ENCODE data around the gene MSANTD7.
"Not testable (repeated sequence)": the region's sequence is repeated elsewhere in the genome, so short reads cannot be mapped to it uniquely, and the experiment has no call there.

Gene MSANTD7

GRCh38 chr10:14837757-14838581 is at the start of gene MSANTD7, which contains the start of the genes CDNF and HSPA14:
Gene MSANTD7 (plus strand): TSS chr10:14838306. CDS start chr10:14842285, 3,979 bp downstream.
Gene CDNF (minus strand): TSS chr10:14838037. CDS start chr10:14837946, 91 bp downstream.
Gene HSPA14 (plus strand): TSS chr10:14838306. CDS start chr10:14838403, 97 bp downstream.
- peak; percentile 99 for DNase-seq (ENCODE audit: low read depth)

DNA sequence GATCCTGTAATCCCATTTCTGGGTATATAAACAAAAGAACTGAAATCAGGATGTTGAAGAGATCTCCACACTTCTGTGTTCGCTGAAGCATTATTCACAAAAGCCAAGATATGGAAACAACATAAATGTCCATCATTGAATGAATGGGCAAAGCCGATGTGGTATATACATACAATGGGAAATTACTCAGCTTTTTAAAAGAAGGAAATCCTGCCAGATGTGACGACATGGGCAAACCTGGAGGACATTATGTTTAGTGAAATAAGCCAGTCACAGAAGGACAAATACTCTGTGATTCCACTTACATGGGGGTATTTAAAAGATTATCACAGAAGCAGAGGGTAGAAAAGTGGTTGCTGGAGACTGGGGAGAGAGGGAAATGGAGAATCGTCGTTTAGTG is 39.5 kb upstream of the MSANTD7 start:
- DNase-seq (ENCODE audit: low read depth) = no peak

- no peak for DNase-seq (ENCODE audit: low read depth)
Observed at GRCh38 chr10:14800397-14800796, 37.7 kb upstream of the MSANTD7 start.

DNA sequence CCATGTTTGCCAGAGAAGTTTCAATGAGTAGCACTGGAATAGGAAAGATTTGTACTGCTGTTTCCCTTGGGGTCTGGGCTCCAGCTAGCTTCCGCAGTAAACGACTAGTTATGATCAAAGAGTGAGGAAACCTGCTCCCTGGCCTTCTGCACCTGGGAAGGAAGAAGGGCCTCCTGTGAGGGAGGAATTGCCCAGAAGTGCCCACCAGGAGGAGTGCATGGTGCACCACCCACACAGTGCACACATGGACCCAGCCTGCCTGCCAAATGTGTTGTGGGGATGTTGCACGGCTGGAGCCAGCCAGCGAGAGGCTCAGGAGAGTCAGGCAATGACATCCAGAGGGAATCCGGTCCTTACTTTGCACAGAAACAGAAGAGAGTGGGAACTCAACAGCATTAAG is 36.4 kb upstream of the MSANTD7 start:
- DNase-seq (ENCODE audit: low read depth) = no peak

- DNase-seq (ENCODE audit: low read depth) = no peak
Observed at GRCh38 chr10:14803827-14804226, 34.3 kb upstream of the MSANTD7 start.

DNA sequence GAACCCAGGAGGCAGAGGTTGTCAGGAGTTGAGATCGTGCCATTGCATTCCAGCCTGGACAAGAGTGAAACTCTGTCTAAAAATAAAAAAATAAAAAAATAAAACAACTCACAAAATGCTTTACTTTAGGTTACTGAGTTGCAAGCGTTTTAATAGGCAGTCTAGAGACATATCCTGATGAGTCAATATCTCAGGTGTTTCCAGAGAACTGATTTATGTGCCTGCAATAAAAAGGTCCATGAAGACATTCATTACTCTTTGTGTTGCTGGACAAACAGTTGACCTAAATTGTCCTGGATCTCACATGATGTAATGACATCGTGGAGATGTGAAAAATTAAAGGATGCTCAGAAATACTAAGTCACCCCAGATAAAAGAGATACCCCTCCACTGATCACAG is 31.8 kb upstream of the MSANTD7 start:
- DNase-seq (ENCODE audit: low read depth) = no peak

- no peak for DNase-seq (ENCODE audit: low read depth)
Observed at GRCh38 chr10:14810969-14811953, 26.8 kb upstream of the MSANTD7 start.

DNA sequence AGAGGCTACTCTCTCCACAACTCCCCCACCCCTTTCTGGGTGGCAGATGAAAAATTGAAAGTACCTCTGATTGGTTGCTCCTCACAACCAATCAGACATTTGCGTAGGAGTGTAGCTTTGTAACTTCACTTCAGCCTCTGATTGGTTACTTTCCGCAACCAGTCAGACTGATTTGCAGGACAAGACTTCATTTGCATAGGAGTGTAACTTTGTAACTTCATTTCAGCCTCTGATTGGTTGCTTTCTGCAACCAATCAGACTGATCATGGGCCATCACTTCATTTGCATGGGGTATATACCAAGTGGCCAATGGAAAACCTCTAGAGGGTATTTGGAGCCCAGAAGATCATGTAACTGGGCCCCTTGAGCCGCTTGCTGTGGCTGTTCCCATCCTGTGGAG is 25.8 kb upstream of the MSANTD7 start:
- DNase-seq (ENCODE audit: low read depth) = no peak

DNA sequence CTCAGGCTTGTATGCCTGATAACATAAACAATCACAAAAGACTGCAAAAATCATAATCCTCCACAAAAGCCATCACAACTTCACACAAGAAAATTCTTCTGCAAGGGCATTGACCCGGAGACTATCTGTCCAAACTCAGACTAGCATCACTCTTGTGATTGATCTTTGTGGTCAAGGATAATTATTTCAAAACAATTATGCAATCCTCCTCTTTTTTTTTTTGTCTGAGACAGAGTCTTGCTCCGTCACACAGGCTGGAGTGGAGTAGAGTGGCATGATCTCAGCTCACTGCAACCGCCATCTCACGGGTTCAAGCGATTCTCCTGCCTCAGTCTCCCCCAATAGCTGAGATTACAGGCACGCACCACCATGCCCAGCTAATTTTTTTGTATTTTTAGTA is 22.4 kb upstream of the MSANTD7 start:
- no peak for DNase-seq (ENCODE audit: low read depth)

GRCh38 chr10:14816717-14817116 is 21.4 kb upstream of the MSANTD7 start:
- DNase-seq (ENCODE audit: low read depth) = not testable (repeated sequence)

- DNase-seq (ENCODE audit: low read depth) = no peak
Observed at GRCh38 chr10:14820010-14820774, 17.9 kb upstream of the MSANTD7 start.

DNA sequence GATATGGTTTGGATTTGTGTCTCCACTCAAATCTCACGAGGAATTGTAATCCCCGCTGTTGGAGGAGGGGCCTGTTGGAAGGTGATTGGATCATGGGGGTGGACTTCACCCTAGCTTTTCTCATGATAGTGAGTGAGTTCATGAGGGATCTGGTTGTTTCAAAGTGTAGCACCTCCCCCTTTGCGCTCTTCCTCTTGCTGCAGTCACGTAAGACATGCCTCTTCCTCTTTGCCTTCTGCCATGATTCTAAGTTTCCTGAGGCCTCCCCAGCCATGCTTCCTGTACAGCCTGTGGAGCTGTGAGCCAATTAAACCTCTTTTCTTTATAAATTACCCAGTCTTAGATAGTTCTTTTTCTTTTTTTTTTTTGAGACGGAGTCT is 17.3 kb upstream of the MSANTD7 start:
- DNase-seq (ENCODE audit: low read depth) = no peak

- DNase-seq (ENCODE audit: low read depth) = no peak
Observed at GRCh38 chr10:14821635-14822375, 16.3 kb upstream of the MSANTD7 start.

DNA sequence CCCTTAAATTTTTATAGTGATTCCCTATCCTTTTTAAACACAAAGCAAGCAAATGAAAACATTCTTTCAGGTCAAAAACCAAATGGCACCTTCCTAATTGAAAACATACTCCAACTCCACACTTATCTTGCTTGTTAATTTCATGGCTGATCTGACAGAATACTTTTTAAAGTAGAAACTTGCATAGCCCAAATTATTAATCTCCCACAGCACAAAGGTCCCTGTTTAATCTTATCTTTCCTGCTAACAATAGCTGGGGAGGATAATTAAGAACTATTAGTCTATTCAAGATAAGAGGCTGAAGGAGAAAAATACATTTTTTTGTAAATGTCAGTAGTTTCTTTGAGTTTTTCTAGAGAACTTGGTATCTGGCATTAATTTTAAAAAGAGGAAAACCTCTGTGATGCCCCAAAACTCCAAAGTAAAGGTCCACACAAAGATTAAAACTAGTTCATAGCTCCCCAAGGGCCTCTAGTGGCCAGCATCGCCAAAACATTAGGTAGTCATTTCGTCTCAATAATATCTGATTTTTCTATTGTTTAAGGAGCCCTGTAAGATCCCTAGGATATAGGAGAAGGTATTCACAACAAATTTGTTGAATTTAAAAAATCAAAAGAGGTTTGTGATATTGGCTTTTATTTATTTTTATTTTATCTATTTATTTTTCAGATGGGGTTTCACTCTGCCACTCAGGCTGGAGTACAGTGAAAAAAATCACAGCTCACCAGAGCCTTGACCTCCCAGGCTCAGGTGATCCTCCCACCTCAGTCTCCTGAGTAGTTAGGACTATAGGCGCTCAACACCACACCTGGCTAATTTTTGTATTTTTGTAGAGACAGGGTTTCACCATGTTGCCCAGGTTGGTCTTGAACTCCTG is 15.0 kb upstream of the MSANTD7 start:
- no peak for DNase-seq (ENCODE audit: low read depth)

GRCh38 chr10:14823966-14824365 is 14.1 kb upstream of the MSANTD7 start:
- DNase-seq (ENCODE audit: low read depth) = no peak

DNA sequence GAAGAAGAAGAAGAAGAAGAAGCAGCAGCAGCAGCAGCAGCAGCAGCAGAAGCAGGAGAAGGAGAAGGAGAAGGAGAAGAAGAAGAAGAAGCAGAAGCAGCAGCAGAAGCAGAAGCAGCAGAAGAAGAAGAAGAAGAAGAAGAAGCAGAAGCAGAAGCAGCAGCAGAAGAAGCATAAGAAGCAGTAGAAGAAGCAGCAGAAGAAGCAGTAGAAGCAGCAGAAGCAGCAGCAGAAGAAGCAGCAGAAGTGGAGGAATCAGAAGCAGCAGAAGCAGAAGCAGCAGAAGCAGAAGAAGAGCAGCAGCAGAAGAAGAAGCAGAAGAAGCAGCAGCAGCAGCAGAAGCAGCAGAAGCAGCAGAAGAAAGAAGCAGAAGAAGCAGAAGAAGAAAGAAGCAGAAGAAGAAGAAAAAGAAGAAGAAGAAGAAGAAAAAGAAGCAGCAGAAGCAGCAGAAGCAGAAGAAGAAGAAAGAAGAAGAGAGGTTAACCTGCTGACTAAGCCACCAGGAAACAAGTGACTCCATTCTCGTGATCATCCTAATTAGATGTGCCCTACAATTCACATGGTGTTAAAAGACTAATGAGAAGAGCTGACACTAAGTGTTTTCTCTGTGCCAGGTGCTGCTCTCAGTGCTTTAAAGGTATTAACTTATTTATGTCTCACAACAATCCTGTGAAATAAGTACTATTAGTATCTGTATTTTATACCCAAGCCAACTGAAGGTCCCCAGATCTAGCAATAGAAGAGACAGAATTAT is 11.9 kb upstream of the MSANTD7 start:
- no peak for DNase-seq (ENCODE audit: low read depth)

- DNase-seq (ENCODE audit: low read depth) = no peak
Observed at GRCh38 chr10:14833106-14833505, 5.0 kb upstream of the MSANTD7 start.

GRCh38 chr10:14836208-14836607 is 1.9 kb upstream of the MSANTD7 start:
- DNase-seq (ENCODE audit: low read depth) = no peak

- DNase-seq (ENCODE audit: low read depth) = no peak
Observed at GRCh38 chr10:14837003-14837756, 926 bp upstream of the MSANTD7 start.
